ENCODE measurements around the gene NMNAT3. TPM values are rescaled to one million over a fixed set of nuclear protein-coding genes. Genes with fewer than 3 reads are reported as not detected.
A peak's percentile ranks its signal among the peaks of the same experiment; 100 is the strongest.

The NMNAT3 gene
- 1 to 10 TPM; 1.2 to 1.6 TPM for total RNA-seq
- polyA plus RNA-seq (2013, experiment 1 of 2), result 2.9 TPM
- polyA plus RNA-seq (2013, experiment 2 of 2), result 2.3 TPM
- long read RNA-seq, experiment 1, partial matches to known transcripts, result 0 of 1 reads
- long read RNA-seq, experiment 1, other reads (novel, unspliced or antisense), result 1 of 1 reads
- long read RNA-seq, experiment 2, partial matches to known transcripts, result 0 of 2 reads
- long read RNA-seq, experiment 2, other reads (novel, unspliced or antisense), result 2 of 2 reads
- long read RNA-seq, experiment 3, partial matches to known transcripts, result 0 of 8 reads
- long read RNA-seq, experiment 3, other reads (novel, unspliced or antisense), result 6 of 8 reads
- long read RNA-seq, experiment 4, partial matches to known transcripts, result 0 of 1 reads
- long read RNA-seq, experiment 4, other reads (novel, unspliced or antisense), result 1 of 1 reads

DNA sequence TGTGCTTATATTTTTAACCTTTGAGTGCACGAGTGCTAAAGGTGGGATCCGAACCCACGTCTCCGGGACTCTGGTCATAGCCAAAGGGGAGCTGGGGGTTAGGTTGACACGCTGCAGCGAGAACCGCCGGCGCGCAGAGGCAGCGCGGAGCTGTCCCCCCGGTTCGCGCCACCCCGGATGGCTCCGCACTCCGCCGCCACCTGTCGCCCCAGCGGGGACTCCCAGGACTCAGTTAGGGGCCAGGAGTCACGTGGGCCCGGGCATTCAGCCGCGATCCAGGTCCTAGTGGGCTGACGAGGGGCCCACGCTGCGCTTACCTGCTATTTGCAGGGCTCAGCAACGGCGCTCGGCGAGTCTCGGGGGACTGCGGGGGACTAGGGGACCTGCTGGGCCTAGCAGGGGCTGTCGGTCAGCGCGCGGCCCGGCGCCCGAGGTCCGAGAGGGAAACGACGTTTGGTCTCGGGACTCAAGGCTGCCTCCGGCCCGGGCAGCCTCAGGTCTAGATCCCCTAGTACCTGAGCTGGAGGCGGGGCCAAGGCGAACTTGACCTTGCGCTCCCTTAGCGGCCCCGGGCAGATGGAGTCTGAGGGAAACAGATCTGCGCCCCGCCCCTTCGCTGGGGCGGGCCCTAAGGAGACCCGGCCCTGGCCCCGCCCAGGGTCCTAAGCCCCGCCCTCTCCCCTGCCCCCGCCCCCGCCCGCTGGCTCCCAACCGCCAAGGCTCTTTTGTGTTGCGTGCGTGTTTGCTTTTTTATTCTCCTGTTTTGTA, at the start of gene NMNAT3:
Gene NMNAT3 (minus strand): TSS at position 585 of the 768 bp plus-strand sequence. CDS start 50,248 bp downstream, outside the sequence.
- no peaks in the 10 kb centered on the region for H3K9me3 Mint-ChIP-seq
- H3K27me3 ChIP-seq (ENCODE audit: control insufficient read depth, insufficient read depth, low read length, poor library complexity, severe bottlenecking), result peaks cover 46% of the 10 kb centered on the region
- H3K36me3 Mint-ChIP-seq (ENCODE audit: low read depth), result no peaks in the 10 kb centered on the region
- peak within 1 kb of the TSS; percentile 57 for H3K4me3 Mint-ChIP-seq
- no peak within 1 kb of the TSS for H3K27ac ChIP-seq (ENCODE audit: low read depth, low read length)
- H3K27me3 Mint-ChIP-seq (ENCODE audit: insufficient read depth), result peaks cover 44% of the 10 kb centered on the region
- H3K4me1 ChIP-seq (ENCODE audit: control insufficient read depth, insufficient read depth, low read length), result no peaks in the 10 kb centered on the region
- DNase-seq, result peak; percentile 98
- H3K4me3 ChIP-seq (ENCODE audit: low read length), result peak within 1 kb of the TSS; percentile 79
- 6 to 10% methylated on average over 32 to 59 of the region's 65 CpGs for WGBS, 2 experiments (ENCODE audit: insufficient coverage in 1 of 2, insufficient read length in 1 of 2)
- no peak within 1 kb of the TSS for H3K27ac Mint-ChIP-seq
- H3K9ac ChIP-seq (ENCODE audit: extremely low read depth, low read length, poor library complexity, severe bottlenecking), result no peak within 1 kb of the TSS
- H3K36me3 ChIP-seq (ENCODE audit: control insufficient read depth, insufficient read depth, low read length), result no peaks in the 10 kb centered on the region
- no peaks in the 10 kb centered on the region for H3K9me3 ChIP-seq (ENCODE audit: control insufficient read depth, low read length)
- TF ChIP-seq CTCF (conservative IDR thresholded peaks at IDR 0.05), result no peak
- H3K4me1 Mint-ChIP-seq, result peaks cover 5% of the 10 kb centered on the region

GRCh38 chr3:139721370-139721769, 43.6 kb upstream of the NMNAT3 start:
- Mint-ChIP-seq H3K4me3 (no peak overlapping the region), H3K27me3 (ENCODE audit: insufficient read depth) (no peaks in the 10 kb centered on the region), H3K27ac (no peak overlapping the region), H3K4me1 (peaks cover 10% of the 10 kb centered on the region), H3K36me3 (ENCODE audit: low read depth) (no peaks in the 10 kb centered on the region), H3K9me3 (no peaks in the 10 kb centered on the region)
- no peak overlapping the region for H3K9ac ChIP-seq (ENCODE audit: extremely low read depth, low read length, poor library complexity, severe bottlenecking)
- H3K27me3 ChIP-seq (ENCODE audit: control insufficient read depth, insufficient read depth, low read length, poor library complexity, severe bottlenecking), result no peaks in the 10 kb centered on the region
- no peaks in the 10 kb centered on the region for H3K36me3 ChIP-seq (ENCODE audit: control insufficient read depth, insufficient read depth, low read length)
- H3K4me3 ChIP-seq (ENCODE audit: low read length), result no peak overlapping the region
- no peak overlapping the region for H3K27ac ChIP-seq (ENCODE audit: low read depth, low read length)
- DNase-seq, result peak; percentile 57
- H3K9me3 ChIP-seq (ENCODE audit: control insufficient read depth, low read length), result no peaks in the 10 kb centered on the region
- no peak for TF ChIP-seq CTCF (conservative IDR thresholded peaks at IDR 0.05)
- WGBS, 2 experiments (ENCODE audit: insufficient coverage in 1 of 2, insufficient read length in 1 of 2), result 58% methylated on average over 1 of the region's 1 CpG; no CpG with 5 or more reads in 1 of the 2 experiments
- H3K4me1 ChIP-seq (ENCODE audit: control insufficient read depth, insufficient read depth, low read length), result peaks cover 5% of the 10 kb centered on the region

DNA sequence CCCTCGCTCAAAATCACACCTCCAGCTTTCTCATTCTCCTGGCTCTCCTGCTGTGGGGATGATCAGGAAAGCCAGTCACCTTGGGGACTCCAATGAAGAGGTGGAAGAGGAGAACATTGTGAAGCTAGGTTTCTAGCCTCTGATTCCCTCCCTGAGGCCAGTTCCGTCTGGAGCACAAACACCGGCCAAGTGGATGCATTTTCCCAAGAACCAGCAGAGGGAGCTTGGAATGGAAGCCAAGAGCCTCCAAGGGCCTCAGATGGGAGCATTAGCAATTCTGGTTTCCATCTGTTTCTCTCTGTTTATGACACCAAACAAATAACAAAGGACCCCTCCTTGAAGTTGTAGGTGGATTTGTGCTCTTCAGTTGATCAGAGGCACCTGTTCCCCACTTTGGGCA, 40.6 kb upstream of the NMNAT3 start:
- Mint-ChIP-seq H3K4me3 (no peak overlapping the region), H3K36me3 (ENCODE audit: low read depth) (no peaks in the 10 kb centered on the region), H3K4me1 (peaks cover 5% of the 10 kb centered on the region), H3K27me3 (ENCODE audit: insufficient read depth) (peaks cover 5% of the 10 kb centered on the region), H3K27ac (no peak overlapping the region), H3K9me3 (no peaks in the 10 kb centered on the region)
- Histone ChIP-seq H3K4me1 (ENCODE audit: control insufficient read depth, insufficient read depth, low read length) (peaks cover 5% of the 10 kb centered on the region), H3K9me3 (ENCODE audit: control insufficient read depth, low read length) (no peaks in the 10 kb centered on the region), H3K36me3 (ENCODE audit: control insufficient read depth, insufficient read depth, low read length) (no peaks in the 10 kb centered on the region), H3K9ac (ENCODE audit: extremely low read depth, low read length, poor library complexity, severe bottlenecking) (no peak overlapping the region), H3K4me3 (ENCODE audit: low read length) (no peak overlapping the region), H3K27me3 (ENCODE audit: control insufficient read depth, insufficient read depth, low read length, poor library complexity, severe bottlenecking) (no peaks in the 10 kb centered on the region), H3K27ac (ENCODE audit: low read depth, low read length) (no peak overlapping the region)
- peak; percentile 82 for TF ChIP-seq CTCF (conservative IDR thresholded peaks at IDR 0.05)
- WGBS, 2 experiments (ENCODE audit: insufficient coverage in 1 of 2, insufficient read length in 1 of 2), result 48 to 51% methylated on average over 2 to 3 of the region's 3 CpGs
- peak; percentile 88 for DNase-seq
